HepG2 (cell line): ENCODE results near the gene PDE9A. TPM values are rescaled to one million over a fixed set of nuclear protein-coding genes. Genes with fewer than 3 reads are reported as not detected.
A peak's percentile ranks its signal among the peaks of the same experiment; 100 is the strongest.

ENCODE experiments used
- ATAC-seq: fragments of 200-7000 bp; cut with Tn5 transposase; 3 replicates; pipeline ENCODE4 v1.9.1; 2020; ENCODE audit warnings: mild to moderate bottlenecking, moderate library complexity
- BruUV-seq: library from RNA; stranded (reverse); fragments of 400-500 nt; replicated peaks from 2 replicates; lab custom pipeline; 2021; lab: Mats Ljungman, UMichigan
- CTCF ChIA-PET: fragments of 300-600 bp; formaldehyde crosslinking; extraction: SDS; loops from one replicate; lab custom pipeline; 2021; ENCODE audit warnings: low total read pairs, inconsistent platforms, low intra/inter-chr PET ratio; lab: Yijun Ruan, JAX
- POLR2A ChIA-PET: fragments of 350-600 bp; sonication (Branson Sonifier 250); formaldehyde crosslinking; loops from one replicate; lab custom pipeline; 2020; ENCODE audit warnings: antibody characterized with exemption, inconsistent platforms; lab: Yijun Ruan, JAX
- DNase-seq: peaks from one replicate; pipeline ENCODE4 v3.0.0-alpha.2; 2015; ENCODE audit warnings: low spot score
- FAIRE-seq: peaks from 3 replicates; lab custom pipeline; 2011; peaks lifted over from hg19 to GRCh38; lab: Jason Lieb, UNC
- H2AFZ ChIP-seq: one replicate; pipeline ENCODE4 v1.6.1; 2011; ENCODE audit warnings: low read length, inconsistent platforms
- H3K27ac ChIP-seq: fragments of 300-600 bp; 3 replicates; pipeline ENCODE4 v1.8.0; 2011; ENCODE audit warnings: mixed run types, mild to moderate bottlenecking, mixed read lengths, low read length, inconsistent platforms; ENCODE audit not compliant: insufficient read depth; ENCODE audit errors: extremely low read length
- H3K27me3 ChIP-seq, 2 experiments: fragments of 200-600 bp in 1 of 2; 2 replicates in 1 of 2; 3 replicates in 1 of 2; pipeline versions ENCODE4 v1.6.0 to v1.8.0; 2011; ENCODE audit warnings: low read length in 2 of 2, mild to moderate bottlenecking in 2 of 2, moderate library complexity in 2 of 2, inconsistent platforms in 1 of 2; ENCODE audit not compliant: insufficient read depth in 2 of 2, control insufficient read depth in 1 of 2
- H3K36me3 ChIP-seq, 2 experiments: fragments of 200-600 bp in 1 of 2; replicated peaks in 1 of 2; 2 replicates in 1 of 2; 3 replicates in 1 of 2; pipeline versions ENCODE4 v1.5.1 to v1.8.0; 2011; ENCODE audit warnings: low read length in 2 of 2, inconsistent platforms in 1 of 2; ENCODE audit not compliant: insufficient read depth in 2 of 2, control insufficient read depth in 1 of 2
- H3K4me1 ChIP-seq: 2 replicates; pipeline ENCODE4 v1.5.1; 2012; ENCODE audit warnings: low read length, inconsistent platforms; ENCODE audit not compliant: insufficient read depth
- H3K4me2 ChIP-seq: 2 replicates; pipeline ENCODE4 v1.6.0; 2011; ENCODE audit warnings: low read depth, low read length, inconsistent platforms
- H3K4me3 ChIP-seq, 3 experiments: fragments of 200-600 bp in 1 of 3; sonication (generic), shearing (Covaris generic) in 1 of 3; replicated peaks in 1 of 3; 2 replicates each; pipeline ENCODE4 v1.5.1; 2011 to 2016; ENCODE audit warnings: low read length in 3 of 3, inconsistent platforms in 2 of 3, low read depth in 2 of 3, mild to moderate bottlenecking in 2 of 3, control low read depth in 1 of 3, mixed read lengths in 1 of 3; ENCODE audit not compliant: insufficient read depth in 1 of 3
- H3K79me2 ChIP-seq: one replicate; pipeline ENCODE4 v1.6.1; 2011; ENCODE audit warnings: low read length, inconsistent platforms; ENCODE audit not compliant: insufficient read depth
- H3K9ac ChIP-seq: 2 replicates; pipeline ENCODE4 v1.6.0; 2011; ENCODE audit warnings: mild to moderate bottlenecking, low read depth, low read length, inconsistent platforms; ENCODE audit not compliant: insufficient read depth
- H3K9me3 ChIP-seq: 2 replicates; pipeline ENCODE4 v1.5.1; 2012; ENCODE audit warnings: mild to moderate bottlenecking, low read length
- H4K20me1 ChIP-seq: 2 replicates; pipeline ENCODE4 v1.6.0; 2011; ENCODE audit warnings: inconsistent platforms, mild to moderate bottlenecking, low read length, moderate library complexity; ENCODE audit not compliant: insufficient read depth
- ATF7-NPFF ChIP-seq: sonication (generic); formaldehyde crosslinking; IDR thresholded peaks from 2 replicates; pipeline ENCODE4 v1.8.1; 2023; ENCODE audit warnings: mild to moderate bottlenecking, low read depth, missing genetic modification reagents, moderate library complexity
- CBX2 ChIP-seq, 2 experiments: fragments of 200-600 bp in 1 of 2; sonication (generic); formaldehyde crosslinking in 1 of 2; IDR thresholded peaks; 2 replicates each; pipeline versions ENCODE4 v1.7.0 to v1.8.1; 2018 to 2022; ENCODE audit warnings: low read depth in 2 of 2, low read length in 1 of 2, mild to moderate bottlenecking in 1 of 2, missing genetic modification reagents in 1 of 2
- MATR3 ChIP-seq: sonication (generic); formaldehyde crosslinking; IDR thresholded peaks from 2 replicates; pipeline ENCODE4 v1.4.0; 2020; ENCODE audit warnings: missing genetic modification reagents
- ZKSCAN1 ChIP-seq: fragments of 150-350 bp; IDR thresholded peaks from 2 replicates; pipeline ENCODE4 v1.6.1; 2014; ENCODE audit warnings: low read length
- ZNF335 ChIP-seq: sonication (generic); formaldehyde crosslinking; IDR thresholded peaks from 2 replicates; pipeline ENCODE4 v1.4.0; 2020; ENCODE audit warnings: missing genetic modification reagents
- ZNF607 ChIP-seq: sonication (generic); formaldehyde crosslinking; IDR thresholded peaks from 2 replicates; pipeline ENCODE4 v1.5.1; 2020; ENCODE audit warnings: missing genetic modification reagents, mild to moderate bottlenecking, borderline replicate concordance
- ZNF737 ChIP-seq: sonication (generic); formaldehyde crosslinking; IDR thresholded peaks from 2 replicates; pipeline ENCODE4 v1.5.0; 2020; ENCODE audit warnings: missing genetic modification reagents, mild to moderate bottlenecking, borderline replicate concordance
- WGBS: methylation state at CpG from one replicate; pipeline ENCODE4 v1.1.6; 2017; ENCODE audit warnings: low lambda C conversion rate; 5-methylcytosine and 5-hydroxymethylcytosine counted together
- in situ Hi-C: cut with HindIII; loops from 2 replicates; pipeline ENCODE4 v1.10.0; 2017; ENCODE audit warnings: low pct_unique_long_range_greater_than_20kb; ENCODE audit not compliant: extremely low pct_ligation_motif_present
- intact Hi-C: fragments of 100-400 bp; cut with micrococcal nuclease; formaldehyde crosslinking; loops from one replicate; pipeline ENCODE4 v1.10.0; 2022; ENCODE audit not compliant: unreplicated experiment
- polyA plus RNA-seq, 8 experiments: library from polyadenylated mRNA; depleted of rRNA in 3 of 8; stranded (reverse) in 7 of 8; unstranded in 1 of 8; fragments of >200 nt; fragmentation: Illumina TruSeq in 4 of 8; extraction: Trizol in 4 of 8; gene quantifications; 2 replicates each; pipeline versions ENCODE4 v1.2.1 to v1.2.3, GENCODE V29; 2011 to 2016; ENCODE audit warnings: low read depth in 4 of 8, missing spikeins in 1 of 8, mixed read lengths in 1 of 8; ENCODE audit not compliant: insufficient read depth in 1 of 8
- total RNA-seq, 5 experiments: library from RNA; depleted of rRNA; stranded (reverse); fragments of >200 nt; fragmentation: Illumina TruSeq; extraction: Trizol; gene quantifications; 2 replicates each; pipeline ENCODE4 v1.2.3, GENCODE V29; 2016; ENCODE audit warnings: low read depth in 1 of 5
- TF ChIP-seq, protein P1 (sequence below): IDR thresholded peaks from 2 replicates; pipeline ENCODE4 v1.6.1; 2012; ENCODE audit warnings: inconsistent platforms
- TF ChIP-seq, protein P2 (sequence below): sonication (generic); formaldehyde crosslinking; IDR thresholded peaks from 2 replicates; pipeline ENCODE4 v1.8.0; 2022; ENCODE audit warnings: mild to moderate bottlenecking, missing genetic modification reagents, borderline replicate concordance
- TF ChIP-seq, protein P3 (sequence below): sonication (generic); formaldehyde crosslinking; IDR thresholded peaks from 2 replicates; pipeline ENCODE4 v1.5.1; 2020; ENCODE audit warnings: mild to moderate bottlenecking, moderate library complexity, missing genetic modification reagents

The PDE9A gene
- total and polyA plus RNA-seq, 2 of the 13 experiments (the other 11 are each of a cell fraction or from before 2014, with no cell fraction given) = 4.6 to 19.7 TPM

DNA sequence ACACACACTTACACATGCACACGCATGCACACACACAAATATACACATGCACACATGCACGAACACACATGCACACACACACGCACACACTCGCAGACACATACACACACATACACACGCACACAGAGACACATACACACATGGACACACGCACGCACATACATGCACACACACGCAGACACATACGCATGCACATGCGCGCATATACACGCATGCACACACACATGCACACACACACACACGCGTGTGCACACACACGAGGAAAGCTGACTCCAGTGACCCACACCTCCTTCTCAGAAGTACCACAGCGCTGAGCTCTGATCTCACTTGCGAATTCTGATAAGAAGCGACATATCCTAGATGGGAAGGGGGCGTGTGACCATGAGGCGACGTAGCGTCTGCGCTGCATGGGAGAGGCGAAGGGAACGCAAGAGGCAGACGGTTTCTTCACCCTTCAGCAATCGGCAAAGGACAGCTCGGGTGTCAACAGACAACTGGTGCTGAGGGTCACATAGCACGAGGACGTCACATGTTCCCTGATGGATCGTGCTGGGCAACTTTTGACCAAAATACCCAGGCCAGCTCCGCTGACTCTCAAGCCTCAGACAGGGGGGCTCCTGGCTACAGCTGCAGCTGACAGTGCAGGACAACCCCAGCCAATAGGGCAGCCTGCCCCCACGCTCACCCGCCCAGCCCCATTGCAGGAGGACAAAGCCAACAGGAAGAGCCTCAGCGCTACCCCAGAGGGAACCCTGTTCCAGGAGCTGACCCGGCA lies 16.0 kb upstream of the PDE9A start (continued):
- no peak for TF ChIP-seq MATR3 (CRISPR knock-in tag)
- TF ChIP-seq, protein P1, sequence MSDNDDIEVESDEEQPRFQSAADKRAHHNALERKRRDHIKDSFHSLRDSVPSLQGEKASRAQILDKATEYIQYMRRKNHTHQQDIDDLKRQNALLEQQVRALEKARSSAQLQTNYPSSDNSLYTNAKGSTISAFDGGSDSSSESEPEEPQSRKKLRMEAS = 0 out of 2 replicates have a peak, but pooled peaks have one; percentile 34
- TF ChIP-seq CBX2 (IDR thresholded peaks at IDR 0.05; ENCODE audit: low read depth, low read length) = no peak
- no peak for TF ChIP-seq CBX2 (CRISPR knock-in tag; IDR thresholded peaks at IDR 0.05; ENCODE audit: low read depth)
- TF ChIP-seq, all 625 proteins: peak for 3

DNA sequence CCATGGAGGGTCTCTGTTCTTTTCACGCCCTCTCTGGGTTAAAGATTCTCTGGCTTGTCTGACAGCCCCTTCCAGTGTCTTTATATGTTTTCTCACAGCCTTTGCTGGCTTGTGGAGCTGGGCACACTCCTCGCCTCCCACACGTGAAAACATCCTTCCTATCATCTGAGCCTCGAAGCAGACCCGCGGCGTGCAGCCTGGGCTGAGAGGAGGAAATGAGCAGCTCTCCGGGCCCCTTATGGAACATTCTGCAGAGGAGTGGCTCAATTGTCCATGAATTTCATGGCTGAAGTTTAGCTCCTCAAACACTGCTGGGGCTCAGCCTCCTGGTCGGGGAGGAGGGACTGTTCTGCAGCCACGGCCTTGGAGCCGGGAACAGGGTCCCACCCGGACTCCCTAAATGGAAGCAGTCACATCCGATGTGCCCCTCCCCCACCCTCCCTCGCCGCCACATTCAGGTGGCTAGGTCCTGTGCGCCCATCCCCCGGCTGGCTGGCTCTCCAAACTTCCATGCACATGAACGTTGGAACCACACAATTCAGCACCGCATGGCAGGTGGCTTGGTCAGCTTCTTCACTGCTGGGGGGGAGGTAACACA lies 15.1 kb upstream of the PDE9A start:
- 46% methylated on average over 16 of the region's 19 CpGs for WGBS
- intact Hi-C loops (no loop called here), in situ Hi-C loops (no loop called here)
- no peaks in the 10 kb centered on the region for H4K20me1 ChIP-seq
- H3K27ac ChIP-seq = no peak overlapping the region
- ATAC-seq (no peak), FAIRE-seq (no peak), DNase-seq (no peak)
- H3K79me2 ChIP-seq = no peaks in the 10 kb centered on the region
- peaks cover 9 to 32% of the 10 kb centered on the region in 2 experiments; a peak in 4 of 5 replicates for H3K27me3 ChIP-seq
- peaks cover 29% of the 10 kb centered on the region for H3K4me1 ChIP-seq
- H3K4me3 ChIP-seq = no peak overlapping the region
- H3K36me3 ChIP-seq = no peaks in the 10 kb centered on the region
- H3K4me2 ChIP-seq = no peak overlapping the region
- H3K9me3 ChIP-seq = no peaks in the 10 kb centered on the region
- no peak for TF ChIP-seq ZNF607
- TF ChIP-seq ATF7-NPFF = no peak
- no peak for TF ChIP-seq ZNF335
- TF ChIP-seq ZKSCAN1 = no peak
- TF ChIP-seq, protein P2, sequence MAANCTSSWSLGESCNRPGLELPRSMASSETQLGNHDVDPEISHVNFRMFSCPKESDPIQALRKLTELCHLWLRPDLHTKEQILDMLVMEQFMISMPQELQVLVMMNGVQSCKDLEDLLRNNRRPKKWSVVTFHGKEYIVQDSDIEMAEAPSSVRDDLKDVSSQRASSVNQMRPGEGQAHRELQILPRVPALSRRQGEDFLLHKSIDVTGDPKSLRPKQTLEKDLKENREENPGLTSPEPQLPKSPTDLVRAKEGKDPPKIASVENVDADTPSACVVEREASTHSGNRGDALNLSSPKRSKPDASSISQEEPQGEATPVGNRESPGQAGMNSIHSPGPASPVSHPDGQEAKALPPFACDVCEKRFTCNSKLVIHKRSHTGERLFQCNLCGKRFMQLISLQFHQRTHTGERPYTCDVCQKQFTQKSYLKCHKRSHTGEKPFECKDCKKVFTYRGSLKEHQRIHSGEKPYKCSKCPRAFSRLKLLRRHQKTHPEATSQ (CRISPR knock-in tag) = no peak
- TF ChIP-seq, protein P3, sequence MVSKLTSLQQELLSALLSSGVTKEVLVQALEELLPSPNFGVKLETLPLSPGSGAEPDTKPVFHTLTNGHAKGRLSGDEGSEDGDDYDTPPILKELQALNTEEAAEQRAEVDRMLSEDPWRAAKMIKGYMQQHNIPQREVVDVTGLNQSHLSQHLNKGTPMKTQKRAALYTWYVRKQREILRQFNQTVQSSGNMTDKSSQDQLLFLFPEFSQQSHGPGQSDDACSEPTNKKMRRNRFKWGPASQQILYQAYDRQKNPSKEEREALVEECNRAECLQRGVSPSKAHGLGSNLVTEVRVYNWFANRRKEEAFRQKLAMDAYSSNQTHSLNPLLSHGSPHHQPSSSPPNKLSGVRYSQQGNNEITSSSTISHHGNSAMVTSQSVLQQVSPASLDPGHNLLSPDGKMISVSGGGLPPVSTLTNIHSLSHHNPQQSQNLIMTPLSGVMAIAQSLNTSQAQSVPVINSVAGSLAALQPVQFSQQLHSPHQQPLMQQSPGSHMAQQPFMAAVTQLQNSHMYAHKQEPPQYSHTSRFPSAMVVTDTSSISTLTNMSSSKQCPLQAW (CRISPR knock-in tag) = no peak
- no peak for TF ChIP-seq ZNF737 (CRISPR knock-in tag)
- no peak overlapping the region for H2AFZ ChIP-seq
- ChIA-PET POLR2A (no interaction called here), CTCF (no interaction called here)
- no peak overlapping the region for H3K9ac ChIP-seq
- BruUV-seq = no TSS peak
